Superior temporal gyrus (tissue), 1 donor: ENCODE measurements around the gene DLG2.
"Not testable (repeated sequence)": the region's sequence is repeated elsewhere in the genome, so short reads cannot be mapped to it uniquely, and the experiment has no call there.

Source experiments
- DNase-seq: peaks from one replicate; pipeline ENCODE4 v3.0.0-alpha.2; 2016; ENCODE audit errors: extremely low spot score

DLG2 gene

GRCh38 chr11:85115798-85116197 lies 511.3 kb downstream of the DLG2 start:
- no peak for DNase-seq

GRCh38 chr11:85114786-85115185 lies 512.4 kb downstream of the DLG2 start:
- DNase-seq: no peak

GRCh38 chr11:85110246-85110645 lies 516.9 kb downstream of the DLG2 start:
- DNase-seq: not testable (repeated sequence)

DNA sequence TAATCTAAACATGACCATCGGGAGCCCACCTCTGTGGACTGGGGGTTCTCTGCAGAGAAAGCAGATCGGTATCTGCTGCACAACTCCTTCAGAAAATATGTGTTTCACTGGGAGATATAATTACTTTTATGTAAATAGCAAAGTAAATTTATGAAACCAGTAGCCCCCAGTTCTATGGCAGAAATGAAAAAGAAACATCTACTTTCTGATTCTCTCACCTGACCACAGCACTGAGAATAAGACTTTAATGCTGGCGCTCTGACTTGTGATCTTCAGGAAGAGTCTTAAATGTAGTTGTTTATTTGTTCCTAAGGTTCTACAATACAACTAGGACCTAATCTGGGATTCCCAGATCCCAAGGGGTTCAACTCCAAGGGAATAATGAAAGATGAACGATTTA lies 518.0 kb downstream of the DLG2 start:
- no peak for DNase-seq

DNA sequence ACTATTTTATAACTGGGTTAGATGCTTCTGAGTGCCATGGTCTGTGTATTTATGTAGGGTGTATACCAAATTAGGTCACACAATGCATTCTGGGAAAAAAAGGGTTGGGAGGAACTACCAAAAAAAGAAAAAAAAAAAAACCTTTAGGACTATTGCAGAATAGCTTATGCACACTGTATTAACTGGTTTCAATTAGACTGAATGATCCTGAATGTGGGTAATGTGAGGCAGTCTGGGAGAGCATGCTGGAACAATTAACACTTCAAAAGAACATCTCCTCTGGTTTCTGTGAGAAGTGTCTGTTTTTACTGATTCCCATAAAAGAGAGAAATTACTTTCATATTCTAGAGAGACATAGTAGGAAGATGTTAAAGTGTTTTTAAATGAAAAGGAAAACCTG lies 521.3 kb downstream of the DLG2 start:
- no peak for DNase-seq

DNA sequence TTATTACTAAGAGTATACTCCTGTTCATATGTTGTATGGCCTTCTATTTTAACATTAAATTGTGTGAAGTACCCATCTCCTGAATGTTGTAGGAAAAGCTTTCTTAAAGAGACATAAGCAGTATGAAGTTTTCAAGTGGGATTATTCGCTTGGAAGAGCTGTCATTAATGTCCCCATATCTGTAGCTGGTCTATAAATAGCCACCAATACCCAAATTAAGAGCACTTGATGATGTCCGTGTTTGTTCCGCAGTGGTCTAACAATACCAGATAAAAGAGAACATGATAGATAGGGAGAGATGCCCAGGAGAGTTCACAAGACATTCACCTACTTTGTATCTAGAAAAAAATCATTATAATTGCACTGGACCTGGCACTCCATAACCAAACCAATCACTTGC lies 527.6 kb downstream of the DLG2 start:
- DNase-seq: no peak

DNA sequence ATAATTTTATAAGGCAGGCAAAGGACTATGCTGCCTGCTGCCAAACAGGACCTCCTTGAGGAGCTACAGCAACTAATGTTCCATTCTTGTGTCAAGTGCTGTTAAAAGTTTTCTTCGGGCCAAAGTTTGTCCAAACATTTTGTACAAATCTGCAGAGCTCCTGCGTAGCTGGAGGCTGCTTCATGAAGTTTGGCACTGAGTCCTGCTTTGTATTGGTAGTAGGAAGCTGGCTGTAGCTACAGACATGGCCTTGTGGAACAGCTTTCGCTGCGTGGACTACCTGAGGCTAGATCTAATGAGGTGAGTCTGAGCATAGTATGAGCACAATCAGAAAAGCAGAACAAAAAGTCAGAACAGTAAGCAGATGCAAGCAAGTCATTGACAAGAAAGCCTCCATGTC lies 528.1 kb downstream of the DLG2 start:
- DNase-seq: no peak

GRCh38 chr11:85096939-85097338 lies 530.2 kb downstream of the DLG2 start:
- no peak for DNase-seq

- DNase-seq: no peak
Observed at GRCh38 chr11:85095239-85095638, 531.9 kb downstream of the DLG2 start.

- no peak for DNase-seq
Observed at GRCh38 chr11:85094795-85095194, 532.3 kb downstream of the DLG2 start.

- no peak for DNase-seq
Observed at GRCh38 chr11:85089654-85090053, 537.5 kb downstream of the DLG2 start.

DNA sequence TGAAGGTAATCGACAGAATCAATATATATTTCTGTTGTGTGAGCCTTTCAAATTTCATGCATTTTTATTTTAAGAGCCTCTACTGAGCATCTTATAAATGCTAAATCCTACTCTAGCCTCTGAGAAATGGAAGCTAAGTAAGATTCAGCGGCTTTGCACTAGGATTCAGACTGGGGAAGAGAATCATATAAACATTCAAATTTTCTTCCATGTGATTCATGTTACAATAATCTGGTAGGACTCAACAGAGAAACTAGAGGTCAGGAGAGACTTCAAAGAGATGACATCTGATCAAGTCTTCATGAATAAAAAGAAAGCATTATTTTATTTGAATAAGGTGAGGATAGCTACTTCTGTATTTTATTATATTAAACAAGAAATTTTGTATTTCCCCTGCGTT lies 538.9 kb downstream of the DLG2 start:
- no peak for DNase-seq

GRCh38 chr11:85086504-85087284 lies 540.5 kb downstream of the DLG2 start:
- DNase-seq: no peak

- DNase-seq: no peak
Observed at GRCh38 chr11:85076535-85077330, 550.4 kb downstream of the DLG2 start.

- no peak for DNase-seq
Observed at GRCh38 chr11:85062659-85063058, 564.5 kb downstream of the DLG2 start.

- DNase-seq: no peak
Observed at GRCh38 chr11:85052636-85053035, 574.5 kb downstream of the DLG2 start.

- no peak for DNase-seq
Observed at GRCh38 chr11:85048801-85049200, 578.3 kb downstream of the DLG2 start.

GRCh38 chr11:85045716-85046115 lies 581.4 kb downstream of the DLG2 start:
- DNase-seq: no peak

DNA sequence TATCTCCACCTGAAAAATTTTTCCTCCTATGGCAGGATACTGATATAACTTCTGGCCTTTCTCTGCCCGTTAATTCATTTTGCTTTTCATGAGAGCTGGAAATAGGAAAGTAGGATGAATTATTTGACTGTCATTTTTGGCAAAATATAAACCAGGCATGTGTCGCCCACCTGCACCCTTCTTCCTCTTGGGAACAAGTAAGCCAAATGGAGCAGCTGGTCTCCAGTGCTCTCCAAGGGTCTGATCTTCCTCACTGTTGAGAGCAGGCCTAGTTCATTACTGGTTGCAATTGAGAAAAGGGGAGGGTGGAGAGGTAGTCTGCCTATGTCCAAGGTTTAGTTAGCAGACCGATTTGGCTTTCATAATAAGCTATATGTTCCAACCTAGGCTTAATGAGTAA lies 582.2 kb downstream of the DLG2 start:
- DNase-seq: no peak

- no peak for DNase-seq
Observed at GRCh38 chr11:85042361-85042760, 584.8 kb downstream of the DLG2 start.

- DNase-seq: no peak
Observed at GRCh38 chr11:85040166-85040565, 587.0 kb downstream of the DLG2 start.

DNA sequence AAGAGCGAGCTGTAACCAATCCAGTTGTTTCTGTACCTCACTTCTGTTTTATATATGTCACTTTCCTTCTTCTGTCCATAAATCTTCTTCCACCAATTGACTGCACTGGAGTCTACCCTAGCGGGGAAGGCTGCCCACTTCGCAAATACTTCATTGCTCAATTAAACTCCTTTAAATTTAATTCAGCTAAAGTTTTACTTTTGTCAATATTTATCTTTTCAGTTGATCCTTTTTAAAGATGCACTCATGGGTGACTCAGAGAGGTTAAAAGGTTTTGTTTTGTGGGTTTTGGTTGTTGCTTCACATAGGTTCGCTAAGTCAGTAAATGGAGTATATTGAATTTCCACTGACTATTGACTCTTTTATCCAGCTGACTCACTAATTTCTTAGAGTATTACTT lies 597.2 kb downstream of the DLG2 start:
- DNase-seq: no peak
